SK-N-MC (cell line): ENCODE results near the gene AP5S1.

Experiments used
- EZH2 ChIP-seq: fragments of 200-600 bp; sonication (generic); IDR thresholded peaks from one replicate; pipeline ENCODE4 v1.6.1; 2017; ENCODE audit warnings: antibody characterized with exemption
- FOXP2 ChIP-seq: optimal IDR thresholded peaks from 2 replicates; pipeline ENCODE3; 2011; ENCODE audit warnings: mild to moderate bottlenecking, moderate library complexity; ENCODE audit not compliant: insufficient read depth; ENCODE audit errors: extremely low read length, control extremely low read depth
- POLR2AphosphoS5 ChIP-seq: IDR thresholded peaks from 2 replicates; pipeline ENCODE4 v1.6.1; 2012; ENCODE audit warnings: mild to moderate bottlenecking, low read depth, low read length, borderline replicate concordance

GRCh38 chr20:3813848-3814581 is 6.3 kb upstream of the AP5S1 start:
- no peak for TF ChIP-seq POLR2AphosphoS5
- no peak for TF ChIP-seq EZH2
- TF ChIP-seq FOXP2, result no peak
